NCI-H2227 (cell line): Measurements from ENCODE around the gene POU5F1.

Experiments
- DNase-seq: peaks from one replicate; lab custom pipeline; 2025; ENCODE audit not compliant: unreplicated experiment; lab: John Stamatoyannopoulos, UW

The POU5F1 gene

GRCh38 chr6:31116661-31117385 is 53.7 kb downstream of the POU5F1 start:
- no peak for DNase-seq

- no peak for DNase-seq
Observed at GRCh38 chr6:31115941-31116560, 54.4 kb downstream of the POU5F1 start.

DNA sequence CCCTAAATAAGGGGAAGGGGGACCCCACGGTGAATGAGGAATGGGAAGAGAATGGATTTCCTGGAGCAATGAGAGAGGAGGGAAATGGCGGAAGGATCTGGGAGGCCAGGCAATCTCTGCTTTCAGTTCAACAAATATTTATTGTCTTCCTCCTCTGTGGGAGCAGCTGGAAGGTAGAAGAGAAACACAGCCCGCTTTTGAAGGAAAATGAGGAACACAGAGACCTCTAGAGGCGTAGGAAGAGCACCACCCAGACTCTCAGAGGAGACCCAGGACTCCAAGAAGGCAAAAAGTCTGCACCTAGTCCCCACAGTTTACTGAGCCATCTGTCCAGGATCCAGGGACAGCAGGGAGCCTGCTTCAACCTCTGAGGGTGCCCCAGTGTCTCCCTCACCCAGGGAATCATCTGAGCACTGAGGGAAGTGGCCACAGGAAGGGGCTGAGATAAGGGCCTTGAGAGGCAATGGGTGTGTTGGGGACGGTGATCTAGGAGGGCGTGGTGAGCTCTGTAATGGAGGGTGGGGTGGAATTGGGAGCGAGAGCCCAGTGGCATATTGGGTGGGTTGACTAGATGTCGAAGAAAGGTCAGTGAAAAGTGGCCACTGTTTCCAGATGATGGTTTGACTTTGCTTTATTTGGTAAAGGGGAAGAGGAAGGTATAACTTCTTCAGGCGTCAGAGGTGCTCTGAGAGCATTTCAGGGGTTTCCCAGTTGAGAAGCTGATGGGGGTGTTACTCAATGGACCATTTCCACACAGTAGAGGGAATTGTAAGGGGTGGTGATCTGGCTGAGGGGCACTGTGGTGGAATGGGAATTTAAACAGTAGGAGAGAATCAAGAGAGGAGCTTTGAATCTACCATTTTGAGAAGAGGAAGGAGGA is 55.3 kb downstream of the POU5F1 start:
- no peak for DNase-seq

DNA sequence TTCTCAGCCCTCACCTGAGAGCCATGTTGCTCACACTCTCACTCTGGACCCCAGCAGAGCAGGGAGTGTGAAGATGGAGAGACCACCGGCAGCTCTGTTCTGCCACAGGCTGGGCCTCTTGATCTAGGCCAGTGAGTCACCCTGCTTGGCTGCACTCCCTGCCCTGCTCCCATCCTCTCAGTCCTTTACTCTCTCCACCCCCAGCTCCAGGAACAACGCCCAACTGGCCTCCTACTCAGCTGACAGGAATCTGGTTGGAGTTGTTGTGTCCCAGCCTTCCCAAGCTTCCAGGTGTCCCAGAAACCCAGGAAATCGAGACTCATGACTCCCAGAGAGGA is 56.0 kb downstream of the POU5F1 start, which contains the start of gene PSORS1C1:
PSORS1C1 (plus strand) TSS at position 260 of the 338 bp plus-strand sequence. CDS start 14,833 bp downstream, outside the sequence.
- no peak for DNase-seq
